ENCODE data around the gene AXL. TPM values are rescaled to one million over a fixed set of nuclear protein-coding genes. Genes with fewer than 3 reads are reported as not detected.

AXL gene
- total and polyA plus RNA-seq, 9 of the 15 experiments (the other 6 are each of a cell fraction or from before 2014, with no cell fraction given), result 0.80 to 6.6 (median 1.6) TPM

- TF ChIP-seq VEZF1 (CRISPR knock-in tag; IDR thresholded peaks at IDR 0.05), result peak; percentile 84
- TF ChIP-seq CBFA2T3 (IDR thresholded peaks at IDR 0.05), result peak; percentile 94
- TF ChIP-seq PPARD (CRISPR knock-in tag; IDR thresholded peaks at IDR 0.05), result no peak
- peak; percentile 87 for TF ChIP-seq CBFA2T2 (conservative IDR thresholded peaks at IDR 0.05)
- peak; percentile 84 to 91 for TF ChIP-seq KDM1A (IDR thresholded peaks at IDR 0.05)
- peak; percentile 49; the same call in 1 of the 2 replicates for TF ChIP-seq PHB2 (IDR thresholded peaks at IDR 0.05; ENCODE audit: low read depth)
- peak in 1 of 2 experiments; percentile 77; a peak in 2 of 4 replicates for TF ChIP-seq RCOR1 (IDR thresholded peaks at IDR 0.05; ENCODE audit: borderline replicate concordance in 1 of 2, low read depth in 2 of 2, low read length in 2 of 2)
- TF ChIP-seq E2F5 (CRISPR knock-in tag; IDR thresholded peaks at IDR 0.05), result no peak
- TF ChIP-seq TRIM24 (IDR thresholded peaks at IDR 0.05), result peak in 1 of 2 experiments; percentile 61; a peak in 2 of 4 replicates
- TF ChIP-seq LEF1 (IDR thresholded peaks at IDR 0.05), result 0 out of 2 replicates have a peak, but pooled peaks have one; percentile 15
- peak; percentile 14 for TF ChIP-seq NCOA4 (IDR thresholded peaks at IDR 0.05; ENCODE audit: partially characterized antibody)
- TF ChIP-seq, protein P1, sequence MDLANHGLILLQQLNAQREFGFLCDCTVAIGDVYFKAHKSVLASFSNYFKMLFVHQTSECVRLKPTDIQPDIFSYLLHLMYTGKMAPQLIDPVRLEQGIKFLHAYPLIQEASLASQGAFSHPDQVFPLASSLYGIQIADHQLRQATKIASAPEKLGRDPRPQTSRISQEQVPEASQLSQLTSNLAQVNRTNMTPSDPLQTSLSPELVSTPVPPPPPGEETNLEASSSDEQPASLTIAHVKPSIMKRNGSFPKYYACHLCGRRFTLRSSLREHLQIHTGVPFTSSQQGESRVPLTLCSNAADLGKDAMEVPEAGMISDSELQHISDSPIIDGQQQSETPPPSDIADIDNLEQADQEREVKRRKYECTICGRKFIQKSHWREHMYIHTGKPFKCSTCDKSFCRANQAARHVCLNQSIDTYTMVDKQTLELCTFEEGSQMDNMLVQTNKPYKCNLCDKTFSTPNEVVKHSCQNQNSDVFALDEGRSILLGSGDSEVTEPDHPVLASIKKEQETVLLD (IDR thresholded peaks at IDR 0.05), result peak; percentile 58
- TF ChIP-seq DPF2 (IDR thresholded peaks at IDR 0.05), result peak; percentile 88
- TF ChIP-seq ZFX (CRISPR knock-in tag; IDR thresholded peaks at IDR 0.05), result no peak
- TF ChIP-seq, protein P2, sequence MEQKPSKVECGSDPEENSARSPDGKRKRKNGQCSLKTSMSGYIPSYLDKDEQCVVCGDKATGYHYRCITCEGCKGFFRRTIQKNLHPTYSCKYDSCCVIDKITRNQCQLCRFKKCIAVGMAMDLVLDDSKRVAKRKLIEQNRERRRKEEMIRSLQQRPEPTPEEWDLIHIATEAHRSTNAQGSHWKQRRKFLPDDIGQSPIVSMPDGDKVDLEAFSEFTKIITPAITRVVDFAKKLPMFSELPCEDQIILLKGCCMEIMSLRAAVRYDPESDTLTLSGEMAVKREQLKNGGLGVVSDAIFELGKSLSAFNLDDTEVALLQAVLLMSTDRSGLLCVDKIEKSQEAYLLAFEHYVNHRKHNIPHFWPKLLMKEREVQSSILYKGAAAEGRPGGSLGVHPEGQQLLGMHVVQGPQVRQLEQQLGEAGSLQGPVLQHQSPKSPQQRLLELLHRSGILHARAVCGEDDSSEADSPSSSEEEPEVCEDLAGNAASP (IDR thresholded peaks at IDR 0.05), result no peak
- TF ChIP-seq STAT5A (IDR thresholded peaks at IDR 0.05; ENCODE audit: borderline replicate concordance, low read length), result peak; percentile 31; the same call in 1 of the 2 replicates
- peak; percentile 67; the same call in 1 of the 2 replicates for TF ChIP-seq CC2D1A (IDR thresholded peaks at IDR 0.05)
- no peak for TF ChIP-seq IRF2 (CRISPR knock-in tag; IDR thresholded peaks at IDR 0.05)
- TF ChIP-seq, protein P3, sequence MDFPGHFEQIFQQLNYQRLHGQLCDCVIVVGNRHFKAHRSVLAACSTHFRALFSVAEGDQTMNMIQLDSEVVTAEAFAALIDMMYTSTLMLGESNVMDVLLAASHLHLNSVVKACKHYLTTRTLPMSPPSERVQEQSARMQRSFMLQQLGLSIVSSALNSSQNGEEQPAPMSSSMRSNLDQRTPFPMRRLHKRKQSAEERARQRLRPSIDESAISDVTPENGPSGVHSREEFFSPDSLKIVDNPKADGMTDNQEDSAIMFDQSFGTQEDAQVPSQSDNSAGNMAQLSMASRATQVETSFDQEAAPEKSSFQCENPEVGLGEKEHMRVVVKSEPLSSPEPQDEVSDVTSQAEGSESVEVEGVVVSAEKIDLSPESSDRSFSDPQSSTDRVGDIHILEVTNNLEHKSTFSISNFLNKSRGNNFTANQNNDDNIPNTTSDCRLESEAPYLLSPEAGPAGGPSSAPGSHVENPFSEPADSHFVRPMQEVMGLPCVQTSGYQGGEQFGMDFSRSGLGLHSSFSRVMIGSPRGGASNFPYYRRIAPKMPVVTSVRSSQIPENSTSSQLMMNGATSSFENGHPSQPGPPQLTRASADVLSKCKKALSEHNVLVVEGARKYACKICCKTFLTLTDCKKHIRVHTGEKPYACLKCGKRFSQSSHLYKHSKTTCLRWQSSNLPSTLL (IDR thresholded peaks at IDR 0.05), result no peak
- TF ChIP-seq CBFB (CRISPR knock-in tag; IDR thresholded peaks at IDR 0.05), result no peak
- TF ChIP-seq, protein P4, sequence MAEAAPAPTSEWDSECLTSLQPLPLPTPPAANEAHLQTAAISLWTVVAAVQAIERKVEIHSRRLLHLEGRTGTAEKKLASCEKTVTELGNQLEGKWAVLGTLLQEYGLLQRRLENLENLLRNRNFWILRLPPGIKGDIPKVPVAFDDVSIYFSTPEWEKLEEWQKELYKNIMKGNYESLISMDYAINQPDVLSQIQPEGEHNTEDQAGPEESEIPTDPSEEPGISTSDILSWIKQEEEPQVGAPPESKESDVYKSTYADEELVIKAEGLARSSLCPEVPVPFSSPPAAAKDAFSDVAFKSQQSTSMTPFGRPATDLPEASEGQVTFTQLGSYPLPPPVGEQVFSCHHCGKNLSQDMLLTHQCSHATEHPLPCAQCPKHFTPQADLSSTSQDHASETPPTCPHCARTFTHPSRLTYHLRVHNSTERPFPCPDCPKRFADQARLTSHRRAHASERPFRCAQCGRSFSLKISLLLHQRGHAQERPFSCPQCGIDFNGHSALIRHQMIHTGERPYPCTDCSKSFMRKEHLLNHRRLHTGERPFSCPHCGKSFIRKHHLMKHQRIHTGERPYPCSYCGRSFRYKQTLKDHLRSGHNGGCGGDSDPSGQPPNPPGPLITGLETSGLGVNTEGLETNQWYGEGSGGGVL (CRISPR knock-in tag; IDR thresholded peaks at IDR 0.05), result no peak
Measured at GRCh38 chr19:41219924-41220567, 1.0 kb downstream of the AXL start (continued).
